ENCODE results near the gene EPB41L2. TPM values are rescaled to one million over a fixed set of nuclear protein-coding genes. Genes with fewer than 3 reads are reported as not detected.

Gene EPB41L2
- total RNA-seq, 1 experiment from 2014 or later, result 181 TPM

DNA sequence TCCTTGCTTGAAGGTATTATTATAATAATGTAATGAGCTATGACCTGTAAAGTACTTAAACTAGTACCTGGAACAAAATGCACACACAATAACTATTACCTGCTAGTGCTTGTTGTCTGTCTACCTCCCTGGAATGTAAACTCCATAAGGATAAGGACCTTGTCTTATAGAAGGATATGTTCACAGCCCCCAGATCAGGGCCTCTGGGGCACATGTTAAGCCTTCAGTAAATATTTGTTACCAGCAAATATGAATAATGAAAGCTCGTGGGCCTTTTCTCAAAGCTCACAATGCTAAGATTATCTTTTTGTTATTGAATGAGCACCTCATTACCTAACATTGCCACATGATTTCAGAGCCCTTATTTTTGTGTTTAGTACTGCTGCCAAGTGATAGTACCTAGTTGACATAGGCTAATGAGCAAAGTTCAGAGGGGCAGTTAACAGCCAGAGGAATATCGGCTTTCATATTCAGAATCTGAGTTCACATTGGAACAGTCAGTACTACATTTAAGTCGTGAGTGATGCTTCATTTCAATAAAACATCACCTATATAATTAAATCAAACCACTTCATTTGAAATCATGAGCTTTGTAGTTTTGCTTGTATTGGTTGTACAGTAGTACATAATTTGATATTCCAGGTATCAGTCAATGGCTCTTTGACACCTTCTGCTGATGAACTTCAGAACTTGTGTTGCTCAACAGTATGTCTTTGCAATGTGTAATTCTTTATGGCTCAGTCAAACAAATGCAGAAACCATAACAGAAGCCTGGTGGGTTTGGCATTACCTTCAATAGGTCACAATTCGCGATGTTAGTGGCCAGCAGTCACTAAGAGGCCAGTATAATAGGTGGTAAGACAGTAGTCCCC lies 247.6 kb downstream of the EPB41L2 start:
- H3K27ac ChIP-seq (ENCODE audit: low read depth, low read length, poor library complexity, severe bottlenecking), result no peak overlapping the region
- H3K4me1 ChIP-seq (ENCODE audit: insufficient read depth, low read length, poor library complexity, severe bottlenecking), result no peaks in the 10 kb centered on the region
- no peaks in the 10 kb centered on the region for H3K9me3 ChIP-seq (ENCODE audit: low read depth, low read length, poor library complexity, severe bottlenecking)
- intact Hi-C loops (cut with micrococcal nuclease; ENCODE audit: unreplicated experiment), result no loop called here
- no peaks in the 10 kb centered on the region for H3K36me3 ChIP-seq (ENCODE audit: insufficient read depth, low read length, poor library complexity, severe bottlenecking)
- BruUV-seq (replicated peaks), result no TSS peak
- ChIA-PET POLR2A (ENCODE audit: low non-redundant PET) (no interaction called here), CTCF (no interaction called here)
- TF ChIP-seq EZH2 (IDR thresholded peaks at IDR 0.05; ENCODE audit: borderline replicate concordance, low read depth, low read length, poor library complexity, severe bottlenecking) (no peak), CTCF (conservative IDR thresholded peaks at IDR 0.05; ENCODE audit: low read depth, low read length) (no peak)
- H3K27me3 ChIP-seq (replicated peaks; ENCODE audit: insufficient read depth, low read depth, low read length, poor library complexity), result no peaks in the 10 kb centered on the region
- no peak for DNase-seq (ENCODE audit: low spot score)
- no peak overlapping the region for H3K4me3 ChIP-seq (ENCODE audit: low read depth, low read length, poor library complexity, severe bottlenecking)

DNA sequence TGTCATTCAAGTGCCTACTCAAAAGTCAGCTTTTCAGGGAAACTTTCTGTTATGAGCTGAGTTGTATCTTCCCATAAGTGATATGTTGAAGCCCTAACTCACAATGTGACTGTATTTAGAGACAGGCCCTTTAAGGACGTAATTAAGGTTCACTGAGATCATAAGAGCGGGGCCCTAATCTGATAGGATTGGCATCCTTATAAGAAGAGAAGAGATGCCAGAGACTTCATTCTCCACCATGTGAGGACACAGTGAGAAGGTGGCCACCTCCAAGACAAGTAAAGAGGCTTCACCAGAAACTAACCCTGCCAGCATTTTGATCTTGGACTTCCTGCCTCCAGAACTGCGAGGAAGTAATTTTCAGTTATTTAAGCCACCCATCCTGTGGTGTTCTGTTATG lies 248.5 kb downstream of the EPB41L2 start:
- H3K36me3 ChIP-seq (ENCODE audit: insufficient read depth, low read length, poor library complexity, severe bottlenecking), result no peaks in the 10 kb centered on the region
- H3K4me1 ChIP-seq (ENCODE audit: insufficient read depth, low read length, poor library complexity, severe bottlenecking), result no peaks in the 10 kb centered on the region
- no peak overlapping the region for H3K4me3 ChIP-seq (ENCODE audit: low read depth, low read length, poor library complexity, severe bottlenecking)
- H3K27me3 ChIP-seq (replicated peaks; ENCODE audit: insufficient read depth, low read depth, low read length, poor library complexity), result no peaks in the 10 kb centered on the region
- intact Hi-C loops (cut with micrococcal nuclease; ENCODE audit: unreplicated experiment), result no loop called here
- TF ChIP-seq CTCF (conservative IDR thresholded peaks at IDR 0.05; ENCODE audit: low read depth, low read length) (no peak), EZH2 (IDR thresholded peaks at IDR 0.05; ENCODE audit: borderline replicate concordance, low read depth, low read length, poor library complexity, severe bottlenecking) (no peak)
- H3K27ac ChIP-seq (ENCODE audit: low read depth, low read length, poor library complexity, severe bottlenecking), result no peak overlapping the region
- POLR2A ChIA-PET (ENCODE audit: low non-redundant PET), result no interaction called here
- H3K9me3 ChIP-seq (ENCODE audit: low read depth, low read length, poor library complexity, severe bottlenecking), result no peaks in the 10 kb centered on the region
- BruUV-seq (replicated peaks), result no TSS peak
- DNase-seq (ENCODE audit: low spot score), result no peak
- CTCF ChIA-PET, result no interaction called here

GRCh38 chr6:130811932-130812331 lies 251.1 kb downstream of the EPB41L2 start:
- intact Hi-C loops (cut with micrococcal nuclease; ENCODE audit: unreplicated experiment), result no loop called here
- no peak overlapping the region for H3K4me3 ChIP-seq (ENCODE audit: low read depth, low read length, poor library complexity, severe bottlenecking)
- H3K36me3 ChIP-seq (ENCODE audit: insufficient read depth, low read length, poor library complexity, severe bottlenecking), result no peaks in the 10 kb centered on the region
- CTCF ChIA-PET, result interaction anchor here (0.6 kb wide), 1 partner anchor 364 kb away, joined by 6 read pairs; no protein-coding TSS in a partner anchor
- no peaks in the 10 kb centered on the region for H3K4me1 ChIP-seq (ENCODE audit: insufficient read depth, low read length, poor library complexity, severe bottlenecking)
- POLR2A ChIA-PET (ENCODE audit: low non-redundant PET), result interaction anchor here (0.6 kb wide), 1 partner anchor 489 kb away, joined by 3 read pairs; no protein-coding TSS in a partner anchor
- no peak for DNase-seq (ENCODE audit: low spot score)
- no TSS peak for BruUV-seq (replicated peaks)
- H3K9me3 ChIP-seq (ENCODE audit: low read depth, low read length, poor library complexity, severe bottlenecking), result no peaks in the 10 kb centered on the region
- no peak for TF ChIP-seq EZH2 (IDR thresholded peaks at IDR 0.05; ENCODE audit: borderline replicate concordance, low read depth, low read length, poor library complexity, severe bottlenecking)
- TF ChIP-seq CTCF (conservative IDR thresholded peaks at IDR 0.05; ENCODE audit: low read depth, low read length), result no peak
- no peak overlapping the region for H3K27ac ChIP-seq (ENCODE audit: low read depth, low read length, poor library complexity, severe bottlenecking)
- H3K27me3 ChIP-seq (replicated peaks; ENCODE audit: insufficient read depth, low read depth, low read length, poor library complexity), result no peaks in the 10 kb centered on the region
